ENCODE data around the gene ELL3.
"Not testable (repeated sequence)": the region's sequence is repeated elsewhere in the genome, so short reads cannot be mapped to it uniquely, and the experiment has no call there.

Gene ELL3

GRCh38 chr15:43808435-43808950 is 31.7 kb upstream of the ELL3 start:
- no peak for TF ChIP-seq CTCF (IDR thresholded peaks at IDR 0.05; ENCODE audit: insufficient read depth, low read depth, low read length, missing control alignments)
- no peak for DNase-seq (ENCODE audit: low read depth)

GRCh38 chr15:43802676-43803075 is 25.9 kb upstream of the ELL3 start:
- DNase-seq (ENCODE audit: low read depth); H3K4me3 ChIP-seq (ENCODE audit: low read depth, low read length): not testable (repeated sequence)

More at GRCh38 chr15:43808435-43808950, 31.7 kb upstream of the ELL3 start:
- H3K4me3 ChIP-seq (ENCODE audit: low read depth, low read length), result no peak overlapping the region

- DNase-seq (ENCODE audit: low read depth), result peak; percentile 93
Observed at GRCh38 chr15:43800286-43801141, 23.7 kb upstream of the ELL3 start, which contains the start of gene HYPK. Gene HYPK, plus strand, starts transcription at chr15:43800599. Its CDS starts 24 bp downstream, at chr15:43800623.

GRCh38 chr15:43799945-43800285 is 23.1 kb upstream of the ELL3 start, which contains the start of gene SERINC4:
Gene SERINC4, minus strand, starts transcription at chr15:43800220. Its CDS starts 234 bp downstream, at chr15:43799986.
- TF ChIP-seq CTCF (IDR thresholded peaks at IDR 0.05; ENCODE audit: insufficient read depth, low read depth, low read length, missing control alignments), result no peak
- DNase-seq (ENCODE audit: low read depth), result no peak
- H3K4me3 ChIP-seq (ENCODE audit: low read depth, low read length), result peak within 1 kb of the TSS; percentile 82

More at GRCh38 chr15:43800286-43801141, 23.7 kb upstream of the ELL3 start, which contains the start of gene HYPK:
- no peak for TF ChIP-seq CTCF (IDR thresholded peaks at IDR 0.05; ENCODE audit: insufficient read depth, low read depth, low read length, missing control alignments)
- H3K4me3 ChIP-seq (ENCODE audit: low read depth, low read length), result peak within 1 kb of the TSS; percentile 82

GRCh38 chr15:43799209-43799944 is 22.6 kb upstream of the ELL3 start:
- no peak overlapping the region for H3K4me3 ChIP-seq (ENCODE audit: low read depth, low read length)
- no peak for TF ChIP-seq CTCF (IDR thresholded peaks at IDR 0.05; ENCODE audit: insufficient read depth, low read depth, low read length, missing control alignments)
- DNase-seq (ENCODE audit: low read depth), result peak; percentile 55

GRCh38 chr15:43796566-43796965 is 19.8 kb upstream of the ELL3 start:
- no peak for TF ChIP-seq CTCF (IDR thresholded peaks at IDR 0.05; ENCODE audit: insufficient read depth, low read depth, low read length, missing control alignments)
- DNase-seq (ENCODE audit: low read depth), result no peak
- no peak overlapping the region for H3K4me3 ChIP-seq (ENCODE audit: low read depth, low read length)

GRCh38 chr15:43795997-43796396 is 19.2 kb upstream of the ELL3 start:
- no peak for TF ChIP-seq CTCF (IDR thresholded peaks at IDR 0.05; ENCODE audit: insufficient read depth, low read depth, low read length, missing control alignments)
- H3K4me3 ChIP-seq (ENCODE audit: low read depth, low read length), result no peak overlapping the region
- no peak for DNase-seq (ENCODE audit: low read depth)

Measured in GM12865 (cell line).